Body of pancreas (tissue), 4 donors: ENCODE measurements around the gene WDR75.

Experiments used
- CTCF ChIP-seq, 7 experiments: fragments of 450-650 bp in 4 of 7; fragments of 200-600 bp in 3 of 7; sonication (generic) in 3 of 7; IDR thresholded peaks; one replicate each; pipeline ENCODE4 v1.5.1; 2016 to 2019; ENCODE audit warnings: antibody characterized with exemption in 7 of 7
- POLR2A ChIP-seq, 3 donors: fragments of 450-650 bp; IDR thresholded peaks; one replicate each; pipeline ENCODE4 v1.6.1; 2016; ENCODE audit warnings: antibody characterized with exemption in 3 of 3, mild to moderate bottlenecking in 2 of 3

- TF ChIP-seq CTCF (IDR thresholded peaks at IDR 0.05) (no peak), POLR2A (IDR thresholded peaks at IDR 0.05) (no peak)
Observed at GRCh38 chr2:189487283-189488007, 46.2 kb downstream of the WDR75 start.
